ENCODE results near the gene TRPV6. TPM values are rescaled to one million over a fixed set of nuclear protein-coding genes. Genes with fewer than 3 reads are reported as not detected.
A peak's percentile ranks its signal among the peaks of the same experiment; 100 is the strongest.

Gene TRPV6
- total and polyA plus RNA-seq, 8 donors, result 2.6 to 11.7 (median 7.7) TPM; not detected in 1

- TF ChIP-seq POLR2AphosphoS5 (IDR thresholded peaks at IDR 0.05) (no peak), CTCF (IDR thresholded peaks at IDR 0.05) (no peak), EP300 (IDR thresholded peaks at IDR 0.05) (no peak), POLR2A (IDR thresholded peaks at IDR 0.05) (no peak)
- H3K27me3 ChIP-seq, result no peaks in the 10 kb centered on the region
- peaks cover 4 to 28% (median 25%) of the 10 kb centered on the region in 4 donors for H3K36me3 ChIP-seq
- H3K4me3 ChIP-seq, result no peak overlapping the region
- DNase-seq, result no peak
- no peaks in the 10 kb centered on the region for H3K9me3 ChIP-seq
- H3K4me1 ChIP-seq, result peaks cover 0 to 16% (median 3%) of the 10 kb centered on the region in 4 donors
- H3K27ac ChIP-seq, result no peak overlapping the region
- WGBS, 5 donors, result 91 to 96% (median 94%) methylated on average over 4 of the region's 4 CpGs
- intact Hi-C loops (cut with DNase I; ENCODE audit: low total_unique reads), result no loop called here
These were observed 23.2 kb downstream of the TRPV6 start for GRCh38 chr7:142862351-142862750.

- H3K27me3 ChIP-seq, result no peaks in the 10 kb centered on the region
- no peaks in the 10 kb centered on the region for H3K9me3 ChIP-seq
- DNase-seq, result no peak
- no peak overlapping the region for H3K27ac ChIP-seq
- intact Hi-C loops (cut with DNase I; ENCODE audit: low total_unique reads), result no loop called here
- H3K4me3 ChIP-seq, result no peak overlapping the region
- no peak for TF ChIP-seq POLR2AphosphoS5 (IDR thresholded peaks at IDR 0.05)
- TF ChIP-seq EP300 (IDR thresholded peaks at IDR 0.05), result no peak
- no peak for TF ChIP-seq CTCF (IDR thresholded peaks at IDR 0.05)
- H3K4me1 ChIP-seq, result peaks cover 2 to 30% (median 12%) of the 10 kb centered on the region in 4 donors
- WGBS, 5 donors, result 73 to 77% (median 74%) methylated on average over 3 of the region's 3 CpGs
- H3K36me3 ChIP-seq, result peaks cover 4 to 28% (median 25%) of the 10 kb centered on the region in 4 donors
These were observed 24.6 kb downstream of the TRPV6 start for GRCh38 chr7:142860968-142861367.

- Histone ChIP-seq H3K27ac (no peak overlapping the region), H3K27me3 (no peaks in the 10 kb centered on the region), H3K36me3 (peaks cover 4 to 28% (median 24%) of the 10 kb centered on the region in 4 donors), H3K4me1 (peaks cover 12 to 40% (median 22%) of the 10 kb centered on the region in 4 donors), H3K9me3 (no peaks in the 10 kb centered on the region), H3K4me3 (no peak overlapping the region)
- intact Hi-C loops (cut with DNase I; ENCODE audit: low total_unique reads), result no loop called here
- no peak for TF ChIP-seq EP300 (IDR thresholded peaks at IDR 0.05)
- TF ChIP-seq CTCF (IDR thresholded peaks at IDR 0.05), result no peak
- no peak for TF ChIP-seq POLR2AphosphoS5 (IDR thresholded peaks at IDR 0.05)
- no peak for TF ChIP-seq POLR2A (IDR thresholded peaks at IDR 0.05)
- 37 to 47% (median 42%) methylated on average over 5 of the region's 5 CpGs for WGBS, 5 donors
- peak in 1 of 2 donors; percentile 58 for DNase-seq
These were observed 25.7 kb downstream of the TRPV6 start for GRCh38 chr7:142859829-142860228.

- DNase-seq, result no peak
- no peaks in the 10 kb centered on the region for H3K9me3 ChIP-seq
- H3K4me1 ChIP-seq, result peaks cover 12 to 40% (median 24%) of the 10 kb centered on the region in 4 donors
- no peak overlapping the region for H3K27ac ChIP-seq
- H3K36me3 ChIP-seq, result peaks cover 4 to 25% (median 20%) of the 10 kb centered on the region in 4 donors
- intact Hi-C loops (cut with DNase I; ENCODE audit: low total_unique reads), result no loop called here
- no peak for TF ChIP-seq CTCF (IDR thresholded peaks at IDR 0.05)
- TF ChIP-seq EP300 (IDR thresholded peaks at IDR 0.05), result no peak
- no peak for TF ChIP-seq POLR2AphosphoS5 (IDR thresholded peaks at IDR 0.05)
- TF ChIP-seq POLR2A (IDR thresholded peaks at IDR 0.05), result no peak
- no peak overlapping the region for H3K4me3 ChIP-seq
- H3K27me3 ChIP-seq, result no peaks in the 10 kb centered on the region
These were observed 26.1 kb downstream of the TRPV6 start for GRCh38 chr7:142859411-142859810.
